OCI-LY3 (cell line): Measurements from ENCODE around the gene ASIC4.

Experiments used
- H2AFZ ChIP-seq: fragments of 200-600, 300-600 bp; shearing (Covaris generic); 2 replicates; pipeline ENCODE4 v1.6.0; 2014; ENCODE audit warnings: antibody characterized with exemption, low read depth, low read length
- H3K27ac ChIP-seq: fragments of 200-600, 300-600 bp; sonication (generic); 2 replicates; pipeline ENCODE4 v1.5.1; 2014; ENCODE audit warnings: mild to moderate bottlenecking, low read length, moderate library complexity, mixed read lengths
- H3K27me3 ChIP-seq: fragments of 200-600, 300-600 bp; sonication (generic); 2 replicates; pipeline ENCODE4 v1.6.1; 2014; ENCODE audit warnings: low read depth, low read length, mixed read lengths
- H3K36me3 ChIP-seq: fragments of 200-600, 300-600 bp; sonication (generic); replicated peaks from 2 replicates; pipeline ENCODE3; 2014; ENCODE audit warnings: low read depth, low read length, mixed read lengths
- H3K4me1 ChIP-seq: fragments of 300-600, 200-600 bp; sonication (generic); 2 replicates; pipeline ENCODE4 v1.6.1; 2014; ENCODE audit warnings: low read length, mixed read lengths
- H3K4me2 ChIP-seq: fragments of 200-600, 300-600 bp; sonication (generic); 2 replicates; pipeline ENCODE4 v1.6.1; 2014; ENCODE audit warnings: low read length, mixed read lengths
- H3K4me3 ChIP-seq: fragments of 300-600, 200-600 bp; sonication (generic); 2 replicates; pipeline ENCODE4 v1.5.1; 2014; ENCODE audit warnings: antibody characterized with exemption, mild to moderate bottlenecking, low read length, moderate library complexity
- H3K79me2 ChIP-seq: fragments of 300-600, 200-600 bp; shearing (Covaris generic); 2 replicates; pipeline ENCODE4 v1.6.1; 2014; ENCODE audit warnings: mild to moderate bottlenecking, low read length, mixed read lengths
- H3K9ac ChIP-seq: fragments of 300-600, 200-600 bp; shearing (Covaris generic); 2 replicates; pipeline ENCODE4 v1.6.0; 2014; ENCODE audit warnings: mild to moderate bottlenecking, low read length, moderate library complexity
- H3K9me3 ChIP-seq: fragments of 200-600, 300-600 bp; shearing (Covaris generic); 2 replicates; pipeline ENCODE4 v1.6.1; 2014; ENCODE audit warnings: low read length, mixed read lengths; ENCODE audit not compliant: insufficient read depth
- H4K20me1 ChIP-seq: fragments of 200-600, 300-600 bp; sonication (generic); 2 replicates; pipeline ENCODE4 v1.6.1; 2016; ENCODE audit warnings: low read length, mixed read lengths; ENCODE audit not compliant: insufficient read depth
- EZH2phosphoT487 ChIP-seq: fragments of 200-600 bp; shearing (Covaris generic); IDR thresholded peaks from 2 replicates; pipeline ENCODE4 v1.6.1; 2018; ENCODE audit warnings: antibody characterized with exemption, mixed run types, low read depth
- TF ChIP-seq, protein P1 (sequence below): fragments of 200-600, 300-600 bp; sonication (generic); IDR thresholded peaks from 2 replicates; pipeline ENCODE4 v1.5.1; 2014; ENCODE audit warnings: antibody characterized with exemption, low read length, low read depth

Gene ASIC4

DNA sequence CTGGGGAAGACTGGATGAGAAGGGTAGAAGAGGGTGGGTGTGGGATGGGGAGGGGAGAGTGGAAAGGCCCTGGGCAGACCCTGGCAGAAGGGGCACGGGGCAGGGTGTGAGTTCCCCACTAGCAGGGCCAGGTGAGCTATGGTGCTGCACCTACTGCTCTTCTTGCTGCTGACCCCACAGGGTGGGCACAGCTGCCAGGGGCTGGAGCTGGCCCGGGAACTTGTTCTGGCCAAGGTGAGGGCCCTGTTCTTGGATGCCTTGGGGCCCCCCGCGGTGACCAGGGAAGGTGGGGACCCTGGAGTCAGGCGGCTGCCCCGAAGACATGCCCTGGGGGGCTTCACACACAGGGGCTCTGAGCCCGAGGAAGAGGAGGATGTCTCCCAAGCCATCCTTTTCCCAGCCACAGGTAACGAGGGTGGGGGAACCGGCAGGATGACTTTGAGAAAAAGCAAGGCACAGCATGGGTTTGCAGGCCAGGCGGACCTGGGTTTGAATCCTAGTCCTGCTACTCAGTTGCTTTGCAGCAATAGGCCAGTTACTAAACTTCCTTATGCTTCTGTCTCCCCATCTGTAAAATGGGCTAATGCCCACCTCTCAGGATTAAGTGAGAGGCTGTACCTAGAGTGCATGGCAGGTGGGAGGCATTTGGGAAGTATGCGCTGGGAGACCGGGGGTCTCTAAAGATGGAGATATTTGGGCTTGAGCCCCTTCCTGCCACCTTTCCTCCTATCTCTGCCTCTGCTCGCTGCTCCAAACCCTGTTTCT is 58.1 kb downstream of the ASIC4 start, which contains the start of gene INHA:
TSS of gene INHA (plus strand) at position 74 of the 765 bp plus-strand sequence. CDS start at position 139, 65 bp downstream.
- Histone ChIP-seq H3K4me2 (no peak within 1 kb of the TSS), H3K27me3 (no peaks in the 10 kb centered on the region), H3K36me3 (no peaks in the 10 kb centered on the region), H3K9ac (no peak within 1 kb of the TSS), H3K79me2 (no peaks in the 10 kb centered on the region), H3K27ac (no peak within 1 kb of the TSS), H2AFZ (no peak within 1 kb of the TSS), H4K20me1 (no peaks in the 10 kb centered on the region), H3K4me3 (no peak within 1 kb of the TSS), H3K9me3 (no peaks in the 10 kb centered on the region), H3K4me1 (no peaks in the 10 kb centered on the region)
- TF ChIP-seq, protein P1, sequence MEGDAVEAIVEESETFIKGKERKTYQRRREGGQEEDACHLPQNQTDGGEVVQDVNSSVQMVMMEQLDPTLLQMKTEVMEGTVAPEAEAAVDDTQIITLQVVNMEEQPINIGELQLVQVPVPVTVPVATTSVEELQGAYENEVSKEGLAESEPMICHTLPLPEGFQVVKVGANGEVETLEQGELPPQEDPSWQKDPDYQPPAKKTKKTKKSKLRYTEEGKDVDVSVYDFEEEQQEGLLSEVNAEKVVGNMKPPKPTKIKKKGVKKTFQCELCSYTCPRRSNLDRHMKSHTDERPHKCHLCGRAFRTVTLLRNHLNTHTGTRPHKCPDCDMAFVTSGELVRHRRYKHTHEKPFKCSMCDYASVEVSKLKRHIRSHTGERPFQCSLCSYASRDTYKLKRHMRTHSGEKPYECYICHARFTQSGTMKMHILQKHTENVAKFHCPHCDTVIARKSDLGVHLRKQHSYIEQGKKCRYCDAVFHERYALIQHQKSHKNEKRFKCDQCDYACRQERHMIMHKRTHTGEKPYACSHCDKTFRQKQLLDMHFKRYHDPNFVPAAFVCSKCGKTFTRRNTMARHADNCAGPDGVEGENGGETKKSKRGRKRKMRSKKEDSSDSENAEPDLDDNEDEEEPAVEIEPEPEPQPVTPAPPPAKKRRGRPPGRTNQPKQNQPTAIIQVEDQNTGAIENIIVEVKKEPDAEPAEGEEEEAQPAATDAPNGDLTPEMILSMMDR: no peak
- TF ChIP-seq EZH2phosphoT487: no peak

GRCh38 chr2:219573166-219573565 is 58.9 kb downstream of the ASIC4 start:
- no peaks in the 10 kb centered on the region for H3K9me3 ChIP-seq
- no peak overlapping the region for H2AFZ ChIP-seq
- H3K4me2 ChIP-seq: no peak overlapping the region
- TF ChIP-seq EZH2phosphoT487: no peak
- TF ChIP-seq, protein P1: no peak
- no peak overlapping the region for H3K9ac ChIP-seq
- H3K4me3 ChIP-seq: no peak overlapping the region
- H3K4me1 ChIP-seq: no peaks in the 10 kb centered on the region
- H3K27me3 ChIP-seq: no peaks in the 10 kb centered on the region
- H4K20me1 ChIP-seq: no peaks in the 10 kb centered on the region
- no peak overlapping the region for H3K27ac ChIP-seq
- H3K36me3 ChIP-seq: no peaks in the 10 kb centered on the region
- no peaks in the 10 kb centered on the region for H3K79me2 ChIP-seq

DNA sequence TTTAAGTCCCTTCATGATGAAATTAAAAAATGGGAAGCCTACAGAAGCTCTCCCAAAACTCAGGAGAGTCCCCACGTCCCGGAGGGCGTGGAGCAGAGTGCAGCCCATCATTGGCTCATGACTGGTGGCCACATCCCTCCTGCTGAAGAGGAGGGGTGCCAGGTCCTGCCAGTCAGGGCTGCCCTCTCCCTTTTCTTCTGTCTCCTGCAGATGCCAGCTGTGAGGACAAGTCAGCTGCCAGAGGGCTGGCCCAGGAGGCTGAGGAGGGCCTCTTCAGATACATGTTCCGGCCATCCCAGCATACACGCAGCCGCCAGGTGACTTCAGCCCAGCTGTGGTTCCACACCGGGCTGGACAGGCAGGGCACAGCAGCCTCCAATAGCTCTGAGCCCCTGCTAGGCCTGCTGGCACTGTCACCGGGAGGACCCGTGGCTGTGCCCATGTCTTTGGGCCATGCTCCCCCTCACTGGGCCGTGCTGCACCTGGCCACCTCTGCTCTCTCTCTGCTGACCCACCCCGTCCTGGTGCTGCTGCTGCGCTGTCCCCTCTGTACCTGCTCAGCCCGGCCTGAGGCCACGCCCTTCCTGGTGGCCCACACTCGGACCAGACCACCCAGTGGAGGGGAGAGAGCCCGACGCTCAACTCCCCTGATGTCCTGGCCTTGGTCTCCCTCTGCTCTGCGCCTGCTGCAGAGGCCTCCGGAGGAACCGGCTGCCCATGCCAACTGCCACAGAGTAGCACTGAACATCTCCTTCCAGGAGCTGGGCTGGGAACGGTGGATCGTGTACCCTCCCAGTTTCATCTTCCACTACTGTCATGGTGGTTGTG is 60.4 kb downstream of the ASIC4 start:
- no peak for TF ChIP-seq EZH2phosphoT487
- TF ChIP-seq, protein P1: no peak
- H3K27me3 ChIP-seq: no peaks in the 10 kb centered on the region

More for the DNA sequence above, 60.4 kb downstream of the ASIC4 start:
- Histone ChIP-seq H3K4me2 (no peak overlapping the region), H3K9me3 (no peaks in the 10 kb centered on the region), H3K36me3 (no peaks in the 10 kb centered on the region), H4K20me1 (no peaks in the 10 kb centered on the region), H3K27ac (no peak overlapping the region), H3K4me3 (no peak overlapping the region), H2AFZ (no peak overlapping the region), H3K9ac (no peak overlapping the region), H3K79me2 (no peaks in the 10 kb centered on the region), H3K4me1 (no peaks in the 10 kb centered on the region)
